ENCODE measurements around the gene MARK3.

Gene MARK3

GRCh38 chr14:103540821-103541708 lies 155.8 kb downstream of the MARK3 start:
- no peak for DNase-seq

DNA sequence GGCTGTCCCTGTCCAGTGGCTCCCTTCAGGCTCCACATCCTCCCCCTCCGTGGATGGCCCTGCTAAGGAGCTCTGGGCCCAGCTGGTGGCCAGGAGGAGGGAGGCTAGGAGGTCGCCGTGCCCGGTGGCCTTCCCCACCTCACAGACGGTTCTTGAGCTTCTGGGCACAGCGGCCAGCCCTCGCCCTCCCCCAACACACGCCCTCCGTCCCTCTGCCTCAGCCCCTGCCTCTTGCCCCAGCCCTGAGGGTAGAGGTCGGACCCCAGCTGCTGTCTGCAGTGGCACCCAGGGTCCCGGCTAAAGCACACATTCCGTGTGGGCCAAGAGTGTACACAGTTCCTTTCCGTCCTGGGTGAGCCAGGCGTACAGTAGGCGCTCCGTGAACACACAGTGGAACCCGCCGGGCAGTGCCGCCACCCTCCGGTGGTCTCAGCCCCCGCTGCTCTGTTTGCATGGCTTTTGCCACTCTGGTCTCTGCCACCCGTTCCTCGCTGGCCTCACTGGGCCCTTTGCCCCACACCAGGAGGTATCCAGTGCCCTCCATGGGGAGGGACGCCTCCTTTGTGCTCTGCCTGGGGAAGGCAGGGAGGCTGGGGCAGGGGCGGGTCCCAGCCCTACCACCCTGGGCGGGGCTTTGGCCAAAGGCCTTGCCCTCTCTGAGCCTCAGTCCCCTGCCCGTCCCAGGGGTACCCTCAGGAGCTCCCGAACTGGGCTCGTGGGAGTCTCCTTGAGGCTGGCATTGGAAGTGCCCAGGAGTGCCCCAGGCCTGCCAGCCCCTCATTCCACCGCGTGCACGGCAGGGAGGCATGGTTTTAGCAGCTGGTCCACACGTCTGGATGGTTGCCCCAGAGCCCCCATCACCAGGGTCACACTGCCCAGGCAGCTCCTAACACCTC lies 156.7 kb downstream of the MARK3 start:
- no peak for DNase-seq

DNA sequence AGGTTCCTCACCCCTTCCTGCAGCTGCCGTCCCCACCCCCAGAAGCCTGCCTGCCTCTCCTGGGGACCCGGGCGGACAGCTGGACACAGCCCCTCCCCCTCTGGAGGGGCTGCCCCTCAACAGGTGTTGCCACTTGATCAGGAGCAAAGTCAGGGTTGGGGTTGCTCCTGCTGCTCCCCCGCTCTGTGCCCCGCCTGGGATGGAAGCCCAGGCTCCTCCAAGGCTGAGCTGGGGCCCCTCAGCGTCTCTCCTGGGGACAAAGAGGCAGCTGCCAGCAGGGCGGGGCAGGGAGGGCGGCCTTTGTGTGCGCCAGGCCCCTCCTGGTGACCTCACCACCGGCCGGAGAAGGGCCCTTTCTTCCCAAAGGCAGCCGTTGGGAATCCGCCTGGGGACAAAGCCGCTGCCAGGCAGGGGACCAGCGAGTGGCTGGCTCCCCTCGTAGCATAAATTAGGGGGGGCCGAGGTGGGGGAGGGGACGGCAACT lies 157.4 kb downstream of the MARK3 start:
- peak; percentile 70 for DNase-seq

DNA sequence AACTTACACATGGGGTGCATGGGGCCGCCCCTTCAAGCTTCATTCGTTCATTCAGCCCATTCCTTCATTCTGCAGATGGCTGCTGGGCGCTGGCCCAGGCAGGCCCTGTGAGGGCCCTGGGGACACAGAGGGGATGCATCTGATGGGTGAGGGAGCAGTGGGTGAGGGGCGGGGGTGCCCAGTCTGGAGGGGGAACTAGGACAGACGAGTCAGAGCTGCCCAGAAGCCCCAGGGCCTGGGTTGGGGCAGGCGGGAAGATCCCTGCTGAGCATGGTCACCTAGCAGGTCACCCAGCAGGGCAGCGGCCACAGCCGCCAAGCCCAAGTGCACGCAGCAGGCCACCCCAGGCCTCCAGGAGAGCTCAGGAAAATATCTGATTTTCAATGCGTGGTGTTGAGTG lies 157.9 kb downstream of the MARK3 start:
- no peak for DNase-seq

GRCh38 chr14:103543721-103544387 lies 158.6 kb downstream of the MARK3 start:
- DNase-seq: no peak

DNA sequence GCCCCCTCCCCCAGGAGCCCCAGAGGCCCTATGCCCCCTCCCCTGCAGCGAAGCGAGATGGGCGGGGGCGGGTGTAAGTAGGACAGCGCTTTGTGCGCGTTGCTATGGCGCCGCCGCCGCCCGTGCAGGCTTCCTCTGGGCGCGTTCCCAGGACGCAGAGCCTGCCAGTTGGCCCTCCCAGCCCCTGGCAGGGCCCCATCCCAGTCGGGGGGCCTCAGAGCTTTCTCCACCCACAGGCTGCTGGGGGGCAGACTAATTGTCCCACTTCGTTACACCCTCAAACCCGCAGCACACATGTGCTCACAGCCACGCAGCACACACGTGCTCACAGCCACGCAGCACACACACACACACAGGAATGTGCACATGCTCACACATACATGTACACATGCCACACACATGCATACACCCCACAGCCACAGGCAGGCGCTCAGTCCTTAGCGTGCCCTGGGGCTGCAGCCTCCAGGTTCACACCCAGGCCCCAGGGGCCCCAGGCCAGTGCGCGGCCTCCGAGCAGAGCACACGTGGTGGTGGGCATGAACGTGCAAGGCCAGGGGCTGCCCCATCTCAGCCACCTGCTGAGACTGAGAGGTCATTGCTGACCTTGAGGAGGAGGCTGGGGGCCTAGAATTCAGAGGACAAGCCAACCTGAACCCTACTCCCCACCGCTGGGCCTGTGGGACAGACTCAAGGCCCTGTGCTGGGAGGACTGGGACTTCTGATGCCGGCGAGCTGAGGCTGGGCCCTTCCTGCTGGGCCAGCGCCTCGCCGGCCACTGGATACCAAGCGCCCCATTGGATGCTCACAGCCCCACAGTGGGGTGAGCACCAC lies 159.4 kb downstream of the MARK3 start:
- no peak for DNase-seq

DNA sequence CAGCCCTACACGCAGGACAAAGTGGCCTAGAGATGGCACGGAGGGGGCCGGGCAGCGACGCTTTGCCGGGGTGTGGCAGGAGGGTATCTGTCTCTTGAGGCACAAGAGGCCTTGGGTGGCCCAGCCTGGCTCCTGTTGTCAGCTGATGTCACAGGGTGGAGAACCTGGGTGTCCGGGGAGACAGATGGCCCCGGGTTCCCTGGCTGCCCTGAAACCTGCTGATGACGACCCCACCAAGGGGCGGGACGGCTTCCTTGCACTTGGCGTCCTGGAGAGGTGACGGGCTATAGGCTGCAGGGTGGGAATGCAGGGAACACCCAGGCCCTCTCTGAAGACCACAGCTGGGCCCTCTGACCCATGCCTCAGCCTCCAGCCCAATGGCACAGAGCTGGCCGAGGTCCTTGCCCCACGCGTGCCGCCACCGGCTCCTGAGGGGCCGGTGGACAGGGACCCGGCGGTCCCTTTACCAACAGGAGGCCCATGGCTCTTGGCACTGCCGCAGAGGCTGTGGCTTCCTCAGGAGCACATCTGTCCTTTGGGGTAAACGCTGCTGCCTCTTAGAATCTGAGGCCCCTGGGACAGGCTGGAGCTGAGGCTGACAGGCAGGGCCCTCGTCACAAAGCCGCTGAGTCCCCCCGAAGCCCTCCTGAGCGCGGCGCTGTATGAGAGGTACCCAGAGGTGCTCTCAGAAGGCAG lies 160.2 kb downstream of the MARK3 start:
- DNase-seq: no peak

GRCh38 chr14:103545915-103546651 lies 160.9 kb downstream of the MARK3 start:
- no peak for DNase-seq

- DNase-seq: peak; percentile 62
Measured at GRCh38 chr14:103546652-103547454, 161.6 kb downstream of the MARK3 start.

DNA sequence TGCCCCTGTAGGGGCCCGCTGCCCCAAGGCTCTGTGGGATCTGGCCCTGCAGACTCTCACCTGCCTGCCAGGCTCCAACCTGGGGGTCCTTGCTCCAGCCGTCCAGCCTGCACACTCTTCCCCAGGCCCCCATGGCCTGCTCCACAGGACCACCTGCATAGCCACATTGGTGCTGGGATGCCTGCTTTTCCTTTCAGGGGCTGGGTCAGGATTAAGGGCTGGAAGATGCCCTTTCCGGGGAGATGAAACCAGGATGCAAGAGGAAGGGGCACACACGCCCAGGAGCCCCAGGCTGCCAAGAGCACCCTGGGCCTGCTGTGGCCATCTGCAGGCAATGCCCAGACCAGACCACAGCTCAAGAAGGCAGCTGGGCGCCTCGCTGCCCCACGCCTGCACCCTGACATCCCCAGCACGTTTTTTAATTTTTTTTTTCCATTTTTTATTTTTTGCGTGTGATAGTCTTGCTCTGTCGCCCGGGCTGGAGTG lies 162.3 kb downstream of the MARK3 start:
- no peak for DNase-seq

DNA sequence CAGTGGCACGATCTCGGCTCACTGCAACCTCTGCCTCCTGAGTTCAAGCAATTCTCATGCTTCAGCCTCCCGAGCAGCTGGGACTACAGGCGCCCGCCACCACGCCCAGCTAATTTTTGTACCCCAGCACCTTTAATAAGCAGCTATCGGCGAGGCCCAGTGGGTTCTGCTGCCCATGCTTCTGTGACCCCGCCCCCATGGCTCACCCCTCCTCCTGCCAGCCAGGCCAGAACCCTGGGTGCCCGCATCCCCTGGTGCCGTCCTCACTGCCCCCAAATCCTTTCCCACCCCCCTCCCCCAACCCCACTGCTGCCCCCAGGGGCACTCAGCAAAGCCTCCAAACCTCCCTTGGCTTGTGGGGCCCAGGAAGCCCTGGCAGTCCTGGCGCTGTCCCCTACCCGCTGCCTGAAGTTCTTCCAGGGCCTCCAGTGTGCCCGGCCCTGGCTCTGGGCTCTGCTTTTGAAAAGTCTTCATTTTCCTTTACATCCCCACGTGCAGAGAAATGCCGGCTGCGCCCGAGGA lies 162.8 kb downstream of the MARK3 start:
- no peak for DNase-seq

DNA sequence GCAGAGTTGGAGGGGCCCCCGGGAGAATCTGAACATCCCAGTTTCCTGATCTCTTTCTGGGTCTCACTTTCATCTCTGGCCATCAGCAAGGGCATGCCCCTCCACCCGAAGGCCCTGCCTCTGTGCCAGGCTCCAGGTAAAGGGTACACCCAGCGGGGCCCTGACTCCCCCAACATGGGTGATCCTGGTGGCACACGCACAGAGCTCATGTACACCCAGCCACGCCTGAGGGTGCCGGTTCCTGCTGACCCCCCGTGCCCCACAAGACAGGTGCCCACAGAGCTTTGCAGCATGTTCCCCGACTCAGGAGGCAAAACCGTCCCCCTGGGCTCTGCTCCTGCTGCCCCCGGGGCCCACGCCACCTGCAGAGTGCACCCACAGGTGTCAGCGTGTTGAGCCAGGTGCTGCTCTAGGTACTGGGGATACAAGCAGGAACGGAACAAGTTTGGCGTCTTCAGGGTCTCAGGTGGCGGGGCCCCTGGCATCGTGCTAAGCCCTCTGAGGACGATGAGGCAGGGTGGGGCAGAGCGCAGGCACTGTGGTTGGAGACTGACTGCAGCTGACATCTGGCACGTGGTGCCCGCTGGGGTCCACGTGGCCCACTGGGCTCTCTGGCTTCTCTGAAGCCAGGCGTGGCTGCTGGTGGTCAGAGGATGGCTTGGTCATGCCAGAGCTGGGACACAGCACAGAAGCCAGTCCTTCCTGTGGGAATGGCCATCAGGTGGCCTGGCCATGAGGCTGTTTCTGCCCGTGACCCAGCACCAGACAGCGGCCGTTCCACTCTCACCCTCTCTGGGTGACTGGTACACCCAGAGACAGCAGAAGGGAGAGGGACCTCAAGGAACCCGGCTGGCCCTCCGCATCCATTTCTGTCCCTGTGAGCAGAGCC lies 163.5 kb downstream of the MARK3 start:
- no peak for DNase-seq

DNA sequence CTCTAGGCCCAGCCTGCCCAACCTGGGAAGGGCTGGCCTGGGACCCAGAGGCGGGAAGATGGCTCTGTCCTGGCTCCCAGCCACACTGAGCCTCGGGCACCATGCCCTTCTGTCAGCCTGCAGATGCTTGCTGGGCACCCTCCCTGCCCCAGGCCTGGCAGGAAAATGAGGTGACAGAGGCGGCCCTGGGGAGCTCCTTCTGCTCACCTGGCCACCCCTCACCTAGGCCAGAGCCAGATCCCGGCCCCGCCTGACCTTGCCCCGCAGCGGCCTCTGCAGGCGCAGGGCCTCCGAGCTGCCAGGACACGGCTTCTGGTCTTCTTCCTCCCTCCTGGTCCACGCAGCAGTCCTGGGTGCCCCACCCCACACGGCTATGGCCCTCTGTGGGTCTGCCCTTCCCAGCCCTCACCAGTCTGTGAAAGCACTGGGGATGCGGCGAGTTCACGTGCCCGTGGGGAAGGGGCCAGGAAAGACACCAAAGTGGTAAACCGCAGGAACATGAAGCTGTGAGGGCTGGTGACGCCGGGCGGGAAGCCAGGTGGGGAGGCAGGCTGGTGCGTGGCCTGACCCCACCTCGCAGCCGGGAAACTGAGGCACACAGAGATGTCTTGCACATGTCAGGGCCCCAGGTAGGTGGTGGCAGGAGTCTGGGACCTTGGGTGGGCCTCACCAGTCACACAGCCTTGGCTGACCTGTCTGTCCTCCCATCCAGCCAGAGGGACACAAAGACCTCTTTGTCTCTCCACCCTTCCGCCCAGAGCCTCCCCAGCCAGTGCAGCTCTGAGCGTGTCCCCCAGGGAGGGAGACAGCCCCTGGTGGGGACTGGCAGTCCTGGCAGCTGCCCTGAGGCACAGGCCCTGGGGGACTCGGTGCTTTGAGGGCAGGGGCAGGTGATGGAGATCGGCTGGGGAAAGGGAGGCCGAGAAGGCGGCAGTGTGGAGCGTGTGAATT lies 164.4 kb downstream of the MARK3 start:
- no peak for DNase-seq

GRCh38 chr14:103550451-103551337 lies 165.5 kb downstream of the MARK3 start:
- peak; percentile 74 for DNase-seq

GRCh38 chr14:103551338-103551762 lies 166.1 kb downstream of the MARK3 start:
- no peak for DNase-seq
